DMS79 (cell line): ENCODE measurements around the gene CHD9.

Source experiments
- DNase-seq: peaks from one replicate; lab custom pipeline; 2025; lab: John Stamatoyannopoulos, UW

CHD9 gene

GRCh38 chr16:53093162-53093744 is 38.5 kb downstream of the CHD9 start:
- no peak for DNase-seq

GRCh38 chr16:53094013-53094630 is 39.3 kb downstream of the CHD9 start:
- DNase-seq, result no peak

- DNase-seq, result no peak
These were observed 42.4 kb downstream of the CHD9 start for GRCh38 chr16:53097190-53097589.

GRCh38 chr16:53098526-53099317 is 43.9 kb downstream of the CHD9 start:
- DNase-seq, result peak; percentile 32

GRCh38 chr16:53099318-53100130 is 44.7 kb downstream of the CHD9 start:
- peak; percentile 94 for DNase-seq

- no peak for DNase-seq
These were observed 45.4 kb downstream of the CHD9 start for GRCh38 chr16:53100131-53100748.

GRCh38 chr16:53100889-53101288 is 46.1 kb downstream of the CHD9 start:
- DNase-seq, result no peak

- no peak for DNase-seq
These were observed 49.0 kb downstream of the CHD9 start for GRCh38 chr16:53103811-53104210.

GRCh38 chr16:53105565-53105964 is 50.8 kb downstream of the CHD9 start:
- DNase-seq, result no peak

- DNase-seq, result no peak
These were observed 56.4 kb downstream of the CHD9 start for GRCh38 chr16:53111078-53111791.

- no peak for DNase-seq
These were observed 57.2 kb downstream of the CHD9 start for GRCh38 chr16:53112015-53112414.

- DNase-seq, result no peak
These were observed 60.3 kb downstream of the CHD9 start for GRCh38 chr16:53115047-53115446.

- no peak for DNase-seq
These were observed 61.0 kb downstream of the CHD9 start for GRCh38 chr16:53115773-53116172.

- no peak for DNase-seq
These were observed 66.3 kb downstream of the CHD9 start for GRCh38 chr16:53121043-53121620.

GRCh38 chr16:53121661-53122060 is 66.9 kb downstream of the CHD9 start:
- DNase-seq, result no peak

GRCh38 chr16:53123747-53124146 is 69.0 kb downstream of the CHD9 start:
- DNase-seq, result no peak

- DNase-seq, result no peak
These were observed 71.6 kb downstream of the CHD9 start for GRCh38 chr16:53126390-53126789.

GRCh38 chr16:53129281-53130158 is 74.7 kb downstream of the CHD9 start:
- DNase-seq, result no peak

GRCh38 chr16:53130159-53131049 is 75.6 kb downstream of the CHD9 start:
- peak; percentile 79 for DNase-seq
